Neural progenitor cell (in vitro differentiated cells): Measurements from ENCODE around the gene CARD11. TPM values are rescaled to one million over a fixed set of nuclear protein-coding genes. Genes with fewer than 3 reads are reported as not detected.

Source experiments
- DNase-seq: peaks from one replicate; pipeline ENCODE4 v3.0.0-alpha.2; 2016; ENCODE audit warnings: low spot score
- H2AFZ ChIP-seq: fragments of 200-600 bp; sonication (generic); replicated peaks from 2 replicates; pipeline ENCODE4 v1.6.1; 2016; ENCODE audit warnings: antibody characterized with exemption
- H3F3A ChIP-seq: fragments of 200-600 bp; sonication (generic); 2 replicates; pipeline ENCODE4 v1.6.1; 2016; ENCODE audit warnings: antibody characterized with exemption, low read depth
- H3K27ac ChIP-seq: fragments of 200-600 bp; sonication (generic); 2 replicates; pipeline ENCODE4 v1.5.1; 2016; ENCODE audit warnings: mild to moderate bottlenecking
- H3K27me3 ChIP-seq: fragments of 200-600 bp; sonication (generic); 2 replicates; pipeline ENCODE4 v1.6.1; 2016; ENCODE audit warnings: mild to moderate bottlenecking, moderate library complexity
- H3K36me3 ChIP-seq: fragments of 200-600 bp; sonication (generic); 2 replicates; pipeline ENCODE4 v1.5.1; 2016
- H3K4me1 ChIP-seq: fragments of 200-600 bp; sonication (generic); 2 replicates; pipeline ENCODE4 v1.6.1; 2016; ENCODE audit warnings: mixed run types
- H3K4me2 ChIP-seq: fragments of 200-600 bp; sonication (generic); 2 replicates; pipeline ENCODE4 v1.6.1; 2016
- H3K4me3 ChIP-seq: fragments of 200-600 bp; sonication (generic); 2 replicates; pipeline ENCODE4 v1.5.1; 2016
- H3K79me2 ChIP-seq: fragments of 200-600 bp; sonication (generic); 2 replicates; pipeline ENCODE4 v1.6.1; 2016; ENCODE audit warnings: low read depth
- H3K9ac ChIP-seq: fragments of 200-600 bp; sonication (generic); 2 replicates; pipeline ENCODE4 v1.6.1; 2016
- H3K9me3 ChIP-seq: fragments of 200-600 bp; sonication (generic); 2 replicates; pipeline ENCODE4 v1.5.1; 2016; ENCODE audit warnings: low read depth
- H4K20me1 ChIP-seq: fragments of 200-600 bp; sonication (generic); 2 replicates; pipeline ENCODE4 v1.6.1; 2016; ENCODE audit warnings: low read depth
- H3K27ac Mint-ChIP-seq: 3 replicates; pipeline ENCODE4 v1.8.0; 2021; ENCODE audit warnings: mixed read lengths
- H3K27me3 Mint-ChIP-seq: 2 replicates; pipeline ENCODE4 v1.8.0; 2022; ENCODE audit warnings: low read depth, mild to moderate bottlenecking, inconsistent platforms, moderate library complexity, mixed read lengths; ENCODE audit not compliant: insufficient read depth
- H3K36me3 Mint-ChIP-seq: 3 replicates; pipeline ENCODE4 v1.8.0; 2021; ENCODE audit warnings: mixed read lengths
- H3K4me1 Mint-ChIP-seq: 3 replicates; pipeline ENCODE4 v1.8.0; 2021; ENCODE audit warnings: mixed read lengths
- H3K4me3 Mint-ChIP-seq: 3 replicates; pipeline ENCODE4 v1.8.0; 2021; ENCODE audit warnings: mild to moderate bottlenecking, moderate library complexity, mixed read lengths
- H3K9me3 Mint-ChIP-seq: 3 replicates; pipeline ENCODE4 v1.8.0; 2020; ENCODE audit warnings: mixed read lengths
- EZH2 ChIP-seq: fragments of 200-600 bp; sonication (generic); IDR thresholded peaks from 2 replicates; pipeline ENCODE4 v1.6.1; 2017; ENCODE audit warnings: antibody characterized with exemption, mild to moderate bottlenecking, moderate library complexity
- EZH2phosphoT487 ChIP-seq: fragments of 200-600 bp; sonication (generic); IDR thresholded peaks from 2 replicates; pipeline ENCODE4 v1.6.1; 2017; ENCODE audit warnings: antibody characterized with exemption
- total RNA-seq: library from RNA; depleted of rRNA; stranded (reverse); fragments of >200 nt; gene quantifications from 2 replicates; pipeline ENCODE4 v1.2.3, GENCODE V29; 2015; ENCODE audit warnings: low replicate concordance
- TF ChIP-seq, protein P1 (sequence below): fragments of 200-600 bp; sonication (generic); IDR thresholded peaks from 2 replicates; pipeline ENCODE4 v1.5.1; 2017; ENCODE audit warnings: antibody characterized with exemption, mild to moderate bottlenecking

The CARD11 gene
- total RNA-seq, 1 donor from 2014 or later: 0.75 TPM

DNA sequence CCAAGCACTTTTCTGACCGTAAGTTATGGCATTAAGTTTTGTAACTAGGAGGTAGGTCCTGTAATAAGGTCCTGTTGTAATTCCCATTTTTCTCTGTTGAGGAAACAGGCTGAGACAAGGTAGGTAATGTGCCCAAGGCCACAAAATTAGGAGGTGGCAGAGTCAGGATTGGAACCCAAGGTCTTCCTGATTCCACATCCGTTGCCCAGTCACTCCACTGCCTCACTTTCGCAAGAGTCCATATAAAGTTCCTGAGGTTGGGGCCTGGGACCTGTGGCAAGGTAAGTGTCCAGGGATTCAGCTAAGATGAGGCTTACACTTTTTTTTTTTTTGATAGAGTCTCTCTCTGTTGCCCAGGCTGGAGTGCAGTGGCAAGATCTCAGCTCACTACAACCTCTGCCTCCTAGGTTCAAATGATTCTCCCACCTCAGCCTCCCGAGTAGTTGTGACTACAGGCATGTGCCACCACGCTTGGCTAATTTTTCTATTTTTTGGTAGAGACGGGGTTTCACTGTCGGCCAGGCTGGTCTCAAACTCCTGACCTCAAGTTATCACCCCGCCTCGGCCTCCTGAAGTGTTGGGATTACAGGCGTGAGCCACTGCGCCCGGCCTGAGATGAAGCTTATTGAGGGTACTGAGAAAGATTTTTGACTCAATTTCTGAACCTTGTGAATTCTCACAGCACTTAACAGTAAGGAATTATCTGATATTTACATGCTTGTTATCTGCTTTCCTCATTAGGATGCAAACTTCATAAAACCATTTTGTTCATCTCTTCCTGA lies 179.3 kb downstream of the CARD11 start:
- no peak overlapping the region for H3K27ac Mint-ChIP-seq
- H3K4me2 ChIP-seq: no peak overlapping the region

DNA sequence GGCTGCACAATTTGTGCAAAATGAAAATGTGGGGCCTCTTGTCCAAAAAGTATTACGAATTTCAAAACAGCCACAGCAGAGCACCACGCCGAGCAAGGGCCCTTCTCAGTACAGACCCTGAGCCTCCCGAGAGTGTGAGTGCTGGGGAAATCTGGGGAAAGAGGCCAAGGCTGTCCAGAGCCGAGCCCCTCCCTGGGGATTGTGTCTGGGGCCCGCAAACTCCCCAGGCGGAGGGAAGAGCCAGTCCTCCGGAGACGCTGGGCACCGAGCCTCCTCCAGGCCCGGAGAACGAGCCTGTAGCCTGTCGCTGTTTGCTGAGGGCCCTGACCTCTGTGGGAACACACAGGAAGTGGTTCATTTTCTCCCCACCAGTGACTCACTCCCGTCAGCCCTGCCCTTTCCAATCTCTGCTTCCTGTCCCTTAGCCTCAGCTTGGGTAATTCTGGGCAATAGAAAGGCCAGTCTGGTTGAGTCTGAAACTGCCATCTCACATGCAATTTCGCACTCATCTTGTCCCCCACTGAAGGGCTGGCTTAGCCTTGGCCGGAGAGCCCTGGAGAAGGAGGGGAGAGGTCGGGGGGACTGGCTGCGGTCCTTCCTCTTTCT lies 180.1 kb downstream of the CARD11 start:
- no peak overlapping the region for H3K4me2 ChIP-seq

More for the DNA sequence above, 179.3 kb downstream of the CARD11 start:
- no peaks in the 10 kb centered on the region for H3K79me2 ChIP-seq
- TF ChIP-seq EZH2phosphoT487: no peak
- no peak for TF ChIP-seq EZH2
- TF ChIP-seq, protein P1, sequence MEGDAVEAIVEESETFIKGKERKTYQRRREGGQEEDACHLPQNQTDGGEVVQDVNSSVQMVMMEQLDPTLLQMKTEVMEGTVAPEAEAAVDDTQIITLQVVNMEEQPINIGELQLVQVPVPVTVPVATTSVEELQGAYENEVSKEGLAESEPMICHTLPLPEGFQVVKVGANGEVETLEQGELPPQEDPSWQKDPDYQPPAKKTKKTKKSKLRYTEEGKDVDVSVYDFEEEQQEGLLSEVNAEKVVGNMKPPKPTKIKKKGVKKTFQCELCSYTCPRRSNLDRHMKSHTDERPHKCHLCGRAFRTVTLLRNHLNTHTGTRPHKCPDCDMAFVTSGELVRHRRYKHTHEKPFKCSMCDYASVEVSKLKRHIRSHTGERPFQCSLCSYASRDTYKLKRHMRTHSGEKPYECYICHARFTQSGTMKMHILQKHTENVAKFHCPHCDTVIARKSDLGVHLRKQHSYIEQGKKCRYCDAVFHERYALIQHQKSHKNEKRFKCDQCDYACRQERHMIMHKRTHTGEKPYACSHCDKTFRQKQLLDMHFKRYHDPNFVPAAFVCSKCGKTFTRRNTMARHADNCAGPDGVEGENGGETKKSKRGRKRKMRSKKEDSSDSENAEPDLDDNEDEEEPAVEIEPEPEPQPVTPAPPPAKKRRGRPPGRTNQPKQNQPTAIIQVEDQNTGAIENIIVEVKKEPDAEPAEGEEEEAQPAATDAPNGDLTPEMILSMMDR: no peak
- no peaks in the 10 kb centered on the region for H3K9me3 ChIP-seq
- no peak overlapping the region for H3K4me3 ChIP-seq
- Mint-ChIP-seq H3K4me3 (no peak overlapping the region), H3K27me3 (peaks cover 13% of the 10 kb centered on the region), H3K9me3 (no peaks in the 10 kb centered on the region), H3K36me3 (no peaks in the 10 kb centered on the region), H3K4me1 (peaks cover 26% of the 10 kb centered on the region)
- H3K4me1 ChIP-seq: no peaks in the 10 kb centered on the region
- no peak overlapping the region for H2AFZ ChIP-seq
- H3K27ac ChIP-seq: no peak overlapping the region
- H3F3A ChIP-seq: peaks cover 4% of the 10 kb centered on the region
- no peaks in the 10 kb centered on the region for H4K20me1 ChIP-seq
- H3K27me3 ChIP-seq: no peaks in the 10 kb centered on the region
- H3K9ac ChIP-seq: no peak overlapping the region
- H3K36me3 ChIP-seq: no peaks in the 10 kb centered on the region
- DNase-seq: no peak

DNA sequence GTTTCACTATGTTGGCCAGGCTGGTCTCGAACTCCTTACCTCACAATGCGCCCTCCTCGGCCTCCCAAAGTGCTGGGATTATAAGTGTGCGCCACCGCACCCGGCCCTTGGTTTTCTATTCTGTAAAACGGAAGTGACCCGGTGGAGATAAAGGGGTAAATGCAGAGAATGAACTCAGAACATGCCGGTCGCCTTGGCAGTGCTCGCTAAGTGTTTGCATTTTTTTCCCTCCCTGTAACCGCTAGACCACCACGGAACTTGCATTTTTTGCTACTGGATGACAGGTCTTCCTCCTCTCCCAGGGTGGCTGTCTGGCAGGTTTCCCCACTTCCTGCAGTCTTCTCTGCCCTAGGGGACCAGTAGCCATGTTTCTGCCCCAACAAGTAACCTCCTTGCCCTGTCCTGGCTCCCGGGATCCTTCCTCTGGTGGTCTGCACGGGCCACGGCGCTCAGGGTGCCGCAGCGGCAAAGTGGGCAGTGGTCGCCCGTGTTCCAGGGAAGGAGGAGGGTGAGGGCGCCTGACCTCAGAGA lies 180.8 kb downstream of the CARD11 start:
- Mint-ChIP-seq H3K4me1 (peaks cover 30% of the 10 kb centered on the region), H3K9me3 (no peaks in the 10 kb centered on the region), H3K36me3 (no peaks in the 10 kb centered on the region), H3K27ac (peak overlapping the region; percentile 42), H3K4me3 (no peak overlapping the region), H3K27me3 (peaks cover 10% of the 10 kb centered on the region)
- Histone ChIP-seq H3K9ac (no peak overlapping the region), H3K9me3 (no peaks in the 10 kb centered on the region), H3K27me3 (no peaks in the 10 kb centered on the region), H2AFZ (no peak overlapping the region), H3F3A (peaks cover 4% of the 10 kb centered on the region), H3K4me3 (no peak overlapping the region), H4K20me1 (no peaks in the 10 kb centered on the region), H3K79me2 (no peaks in the 10 kb centered on the region), H3K27ac (no peak overlapping the region), H3K4me2 (no peak overlapping the region), H3K4me1 (no peaks in the 10 kb centered on the region), H3K36me3 (no peaks in the 10 kb centered on the region)
- no peak for DNase-seq
- TF ChIP-seq, protein P1: no peak
- TF ChIP-seq EZH2phosphoT487: no peak
- TF ChIP-seq EZH2: no peak

More for the DNA sequence above, 180.1 kb downstream of the CARD11 start:
- Histone ChIP-seq H3K9ac (no peak overlapping the region), H3F3A (peaks cover 4% of the 10 kb centered on the region), H2AFZ (no peak overlapping the region), H3K4me1 (no peaks in the 10 kb centered on the region), H3K27me3 (no peaks in the 10 kb centered on the region), H3K9me3 (no peaks in the 10 kb centered on the region), H3K4me3 (no peak overlapping the region), H3K27ac (no peak overlapping the region), H4K20me1 (no peaks in the 10 kb centered on the region), H3K36me3 (no peaks in the 10 kb centered on the region), H3K79me2 (no peaks in the 10 kb centered on the region)
- no peak overlapping the region for H3K4me3 Mint-ChIP-seq
- H3K9me3 Mint-ChIP-seq: no peaks in the 10 kb centered on the region
- no peak for DNase-seq
- H3K4me1 Mint-ChIP-seq: peaks cover 27% of the 10 kb centered on the region
- H3K36me3 Mint-ChIP-seq: no peaks in the 10 kb centered on the region
- peak overlapping the region; percentile 87 for H3K27ac Mint-ChIP-seq
- TF ChIP-seq, protein P1: no peak
- TF ChIP-seq EZH2 (no peak), EZH2phosphoT487 (no peak)
- peaks cover 10% of the 10 kb centered on the region for H3K27me3 Mint-ChIP-seq
